HG03521 (cell line): ENCODE measurements around the gene DPYD.
"Not testable (repeated sequence)": the region's sequence is repeated elsewhere in the genome, so short reads cannot be mapped to it uniquely, and the experiment has no call there.

Source experiments
- ATAC-seq: cut with Tn5 transposase; IDR thresholded peaks from one replicate; pipeline ENCODE4 v1.9.1; 2021; ENCODE audit warnings: mild to moderate bottlenecking, moderate library complexity; ENCODE audit not compliant: unreplicated experiment

The DPYD gene

DNA sequence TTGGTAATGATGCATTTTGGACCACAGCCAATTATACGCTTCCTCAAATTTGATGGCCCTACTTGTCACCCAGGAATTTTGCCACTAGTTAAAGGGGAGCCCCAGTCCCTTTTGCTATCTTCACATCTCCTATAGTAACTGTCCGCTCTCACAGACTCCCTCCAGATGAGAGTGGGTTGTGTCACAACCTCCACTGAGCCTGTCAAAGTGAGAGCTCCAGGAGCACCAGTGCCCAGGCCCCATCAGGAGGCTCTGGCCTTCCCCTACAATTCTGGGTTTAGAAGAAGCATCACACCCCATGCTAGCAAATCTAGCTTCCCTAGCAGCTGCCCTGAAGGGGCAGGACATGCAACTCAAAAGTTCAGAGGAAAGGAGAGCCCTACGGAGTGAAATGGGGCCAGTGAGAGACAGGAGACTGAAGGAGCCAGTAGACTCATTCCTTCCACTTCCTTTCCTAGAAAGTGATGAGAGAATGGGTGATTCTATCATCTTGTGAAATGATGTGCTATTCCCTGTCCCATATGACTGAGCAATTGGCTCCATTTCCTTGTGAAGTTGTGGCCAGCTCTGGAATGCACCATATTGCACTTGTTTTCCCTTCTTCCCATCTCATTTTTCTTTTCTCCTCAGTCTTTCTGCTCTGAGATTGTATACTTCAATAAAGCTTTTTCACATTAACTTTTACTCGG, 541.3 kb downstream of the DPYD start:
- ATAC-seq, result no peak

- no peak for ATAC-seq
These were observed 542.2 kb downstream of the DPYD start for GRCh38 chr1:97378596-97378995.

DNA sequence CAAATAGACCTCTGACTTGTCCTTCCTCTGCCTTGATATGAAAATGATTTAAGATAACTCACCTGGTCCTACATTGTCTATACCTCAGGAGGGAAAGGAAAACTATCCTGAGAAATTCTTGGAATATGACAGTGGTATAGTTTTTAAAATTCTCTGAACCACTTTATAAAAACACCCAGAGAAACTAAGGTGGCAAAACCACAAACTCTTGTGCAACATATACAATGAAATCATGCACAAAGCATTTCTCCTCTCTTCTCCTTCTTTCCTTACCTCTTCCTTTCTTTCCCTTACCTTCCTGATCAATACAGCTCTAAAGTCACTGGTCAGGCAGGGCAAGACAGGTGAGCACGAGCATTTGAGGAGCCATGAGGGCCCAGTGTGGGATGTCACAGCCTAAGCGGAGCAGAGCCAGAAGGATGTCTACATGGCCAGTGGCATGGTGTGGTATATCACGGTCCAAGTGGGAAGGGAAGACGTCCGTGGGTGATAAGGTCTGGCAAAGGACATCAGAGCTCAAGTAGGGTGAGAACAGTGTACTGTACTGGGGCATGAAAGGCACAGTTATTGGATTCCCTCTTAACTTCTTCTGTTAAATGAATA, 543.3 kb downstream of the DPYD start:
- no peak for ATAC-seq

DNA sequence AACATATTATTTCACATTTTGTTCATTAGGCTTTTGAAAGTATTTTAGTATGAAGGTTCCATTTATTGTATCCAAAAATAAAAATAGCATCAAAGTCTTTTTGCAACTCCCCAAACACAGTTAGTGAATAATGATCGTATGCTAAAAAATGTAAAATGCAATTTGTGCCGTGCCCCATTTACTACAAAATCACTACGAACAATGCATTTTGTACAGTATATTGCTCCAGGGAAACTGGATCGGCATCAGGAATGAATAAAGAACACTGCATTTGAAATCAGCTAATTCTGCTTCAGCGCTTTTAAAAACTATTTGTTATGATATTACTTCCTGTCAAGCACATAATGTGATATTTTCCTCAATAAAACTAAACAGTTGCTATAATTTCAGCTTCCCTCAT, 547.8 kb downstream of the DPYD start:
- ATAC-seq, result no peak

DNA sequence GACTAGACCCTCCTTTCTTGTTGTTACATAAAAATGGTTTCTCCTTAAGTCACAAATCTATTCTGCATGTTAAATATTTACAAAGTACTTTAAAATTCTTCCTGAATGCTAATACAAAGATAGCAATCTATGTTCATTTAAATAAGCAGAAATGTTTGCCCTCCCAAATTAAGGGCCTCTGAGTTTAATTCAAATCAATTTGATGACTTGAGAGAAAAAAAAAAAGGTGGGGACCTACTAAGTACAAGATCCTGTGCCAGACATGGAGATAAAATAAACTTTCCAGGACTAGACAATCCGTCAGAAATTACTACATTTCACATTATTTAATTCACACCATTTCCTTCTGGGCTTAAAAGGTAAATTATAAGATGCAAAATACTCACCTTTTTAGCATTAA, 548.3 kb downstream of the DPYD start:
- no peak for ATAC-seq

- ATAC-seq, result no peak
These were observed 552.5 kb downstream of the DPYD start for GRCh38 chr1:97368296-97368695.

- ATAC-seq, result no peak
These were observed 553.9 kb downstream of the DPYD start for GRCh38 chr1:97366984-97367383.

DNA sequence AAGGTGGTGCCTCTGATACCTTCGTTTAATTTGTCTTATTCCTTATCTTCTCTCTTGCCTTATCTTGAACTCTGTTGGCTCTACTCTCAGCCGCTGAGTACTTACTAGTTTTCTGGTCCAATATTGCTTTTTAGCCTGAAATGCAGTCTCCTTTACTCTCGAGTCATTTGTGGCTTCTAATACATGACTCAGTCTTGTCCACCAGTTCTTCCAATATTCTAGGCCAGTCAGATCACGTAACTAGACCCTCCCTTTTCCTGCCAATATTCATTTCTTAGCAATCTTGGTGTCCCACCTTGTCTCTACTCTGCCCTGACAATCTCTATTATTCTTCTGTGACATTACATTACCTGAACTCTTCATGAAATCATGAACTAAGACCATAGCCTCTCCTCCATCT, 555.8 kb downstream of the DPYD start:
- ATAC-seq, result no peak

DNA sequence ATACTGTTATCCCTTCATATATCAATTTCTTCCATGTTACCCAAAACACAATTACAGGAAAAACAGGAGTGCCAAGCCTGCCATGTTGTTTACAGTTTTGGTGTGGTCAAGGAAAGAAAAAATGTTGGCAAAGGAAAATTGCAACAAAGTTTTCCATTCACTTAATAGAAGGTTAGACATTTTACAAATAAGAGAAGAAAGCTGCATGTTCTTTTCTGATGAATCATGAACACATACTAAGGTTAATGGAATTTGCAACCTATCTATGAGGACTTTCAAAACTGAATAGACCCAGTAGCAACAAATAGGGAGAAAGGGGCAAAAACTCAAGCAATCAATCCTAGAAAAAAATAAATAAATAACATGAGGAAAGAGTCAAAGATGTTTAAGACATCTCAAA, 556.7 kb downstream of the DPYD start:
- ATAC-seq, result no peak

DNA sequence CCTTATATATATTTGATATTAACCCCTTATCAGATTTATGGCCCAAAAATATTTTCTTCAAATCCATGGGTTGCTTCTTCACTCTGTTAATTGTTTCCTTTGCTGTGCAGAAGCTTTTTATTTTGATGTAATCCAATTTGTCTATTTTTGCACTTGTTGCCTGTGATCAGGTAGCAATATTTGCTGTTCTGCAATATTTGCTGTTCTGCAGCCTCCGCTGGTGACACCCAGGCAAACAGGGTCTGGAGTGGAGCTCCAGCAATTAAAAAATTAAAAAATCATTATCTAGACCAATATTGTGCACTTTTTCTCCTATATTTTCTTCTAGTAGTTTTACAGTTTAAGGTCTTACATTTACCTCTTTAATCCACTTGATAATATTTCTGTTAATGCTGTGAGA, 564.5 kb downstream of the DPYD start:
- no peak for ATAC-seq

- no peak for ATAC-seq
These were observed 567.9 kb downstream of the DPYD start for GRCh38 chr1:97352936-97353382.

GRCh38 chr1:97351846-97352245, 569.0 kb downstream of the DPYD start:
- ATAC-seq, result no peak

- no peak for ATAC-seq
These were observed 570.2 kb downstream of the DPYD start for GRCh38 chr1:97350662-97351061.

GRCh38 chr1:97350241-97350640, 570.6 kb downstream of the DPYD start:
- no peak for ATAC-seq

DNA sequence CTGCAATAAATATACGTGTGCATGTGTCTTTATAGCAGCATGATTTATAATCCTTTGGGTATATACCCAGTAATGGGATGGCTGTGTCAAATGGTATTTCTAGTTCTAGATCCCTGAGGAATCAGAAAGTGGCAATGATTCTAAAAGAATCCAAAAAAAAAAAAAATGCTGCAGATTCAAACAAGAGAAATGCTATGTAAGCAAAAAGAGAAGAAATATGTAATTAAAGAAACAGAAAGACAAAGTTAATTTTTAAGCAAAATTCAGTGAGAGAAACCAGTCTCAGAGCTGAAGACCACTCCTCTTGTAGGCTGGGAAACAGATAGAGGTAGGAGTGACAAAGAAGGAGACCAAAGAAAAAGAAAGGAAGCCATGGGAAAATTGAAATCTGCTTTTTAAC, 571.0 kb downstream of the DPYD start:
- not testable (repeated sequence) for ATAC-seq

DNA sequence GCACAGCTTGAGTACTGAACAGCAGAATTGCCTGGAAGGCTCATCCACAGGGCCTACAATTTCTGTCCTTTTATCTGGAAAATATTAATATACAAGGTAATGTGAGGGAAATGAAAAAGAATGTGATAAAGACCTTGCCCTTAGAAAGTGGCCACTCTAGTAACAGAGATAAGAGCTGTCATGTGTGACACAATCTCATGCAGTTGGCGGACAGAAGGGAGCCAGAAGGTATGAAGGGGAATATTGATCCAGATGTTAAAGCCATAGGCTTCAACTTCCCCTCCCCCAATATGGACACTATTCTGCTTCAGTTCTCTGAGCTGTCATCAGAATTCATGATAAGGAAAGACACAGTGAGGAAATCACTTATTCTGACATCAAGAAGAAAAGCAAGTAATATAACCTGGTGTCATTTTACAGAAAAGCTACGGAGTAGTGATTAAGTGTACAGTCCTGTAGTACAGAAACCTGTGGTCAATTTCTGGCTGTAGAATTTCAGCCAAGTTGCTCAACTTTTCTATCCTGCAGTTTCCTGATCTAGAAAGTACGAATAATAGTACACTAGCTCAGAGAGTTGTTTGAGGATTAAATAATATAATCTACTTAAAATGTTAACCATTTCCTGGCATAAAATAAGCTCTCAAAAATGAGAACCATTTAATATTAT, 572.1 kb downstream of the DPYD start:
- ATAC-seq, result no peak

- no peak for ATAC-seq
These were observed 579.9 kb downstream of the DPYD start for GRCh38 chr1:97340951-97341350.

DNA sequence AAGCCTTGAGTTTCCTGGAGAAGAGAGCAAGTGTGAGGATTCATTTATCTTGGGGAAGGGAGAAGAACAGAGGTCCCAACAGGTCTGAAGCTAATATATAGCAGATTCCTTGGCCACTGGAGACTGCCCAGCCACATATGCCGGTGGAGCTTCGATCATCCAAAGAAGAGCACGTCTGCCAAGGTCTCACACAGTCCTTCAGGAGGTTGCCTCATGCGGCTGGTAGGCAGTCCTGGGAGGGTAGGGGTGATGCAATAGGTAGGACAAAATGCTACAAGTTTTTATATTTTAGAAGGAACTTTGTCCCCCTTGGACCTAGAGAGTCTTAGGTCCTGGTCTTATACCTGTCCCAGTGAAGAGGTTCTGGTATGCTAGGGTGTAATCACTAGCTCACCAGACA, 582.5 kb downstream of the DPYD start:
- no peak for ATAC-seq

- no peak for ATAC-seq
These were observed 583.4 kb downstream of the DPYD start for GRCh38 chr1:97337250-97338030.

DNA sequence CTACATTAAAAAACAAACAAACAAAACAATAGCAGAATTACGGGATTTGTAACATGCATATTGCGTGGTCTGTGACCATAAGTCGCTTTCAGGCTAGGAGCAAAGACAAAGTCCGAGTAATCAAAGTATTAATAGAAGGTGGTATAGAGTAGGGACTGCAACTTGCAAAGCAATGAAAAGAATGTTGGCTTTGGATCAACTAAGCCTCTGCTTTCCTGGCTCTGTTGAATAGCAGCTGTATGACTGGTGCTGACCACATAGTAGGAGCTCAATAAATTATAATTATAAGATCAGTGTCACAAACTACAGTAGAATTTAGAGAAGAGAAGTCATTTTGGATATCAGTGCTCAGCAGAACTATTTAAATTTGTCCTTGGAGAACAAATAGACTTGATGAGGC, 586.4 kb downstream of the DPYD start:
- no peak for ATAC-seq

- no peak for ATAC-seq
These were observed 588.1 kb downstream of the DPYD start for GRCh38 chr1:97332716-97333115.

GRCh38 chr1:97331165-97331564, 589.7 kb downstream of the DPYD start:
- no peak for ATAC-seq
